Measurements from ENCODE around the gene CCT6A. TPM values are rescaled to one million over a fixed set of nuclear protein-coding genes. Genes with fewer than 3 reads are reported as not detected.

Gene CCT6A
- total and polyA plus RNA-seq, 9 of the 15 experiments (the other 6 are each of a cell fraction or from before 2014, with no cell fraction given): 244 to 708 (median 387) TPM

DNA sequence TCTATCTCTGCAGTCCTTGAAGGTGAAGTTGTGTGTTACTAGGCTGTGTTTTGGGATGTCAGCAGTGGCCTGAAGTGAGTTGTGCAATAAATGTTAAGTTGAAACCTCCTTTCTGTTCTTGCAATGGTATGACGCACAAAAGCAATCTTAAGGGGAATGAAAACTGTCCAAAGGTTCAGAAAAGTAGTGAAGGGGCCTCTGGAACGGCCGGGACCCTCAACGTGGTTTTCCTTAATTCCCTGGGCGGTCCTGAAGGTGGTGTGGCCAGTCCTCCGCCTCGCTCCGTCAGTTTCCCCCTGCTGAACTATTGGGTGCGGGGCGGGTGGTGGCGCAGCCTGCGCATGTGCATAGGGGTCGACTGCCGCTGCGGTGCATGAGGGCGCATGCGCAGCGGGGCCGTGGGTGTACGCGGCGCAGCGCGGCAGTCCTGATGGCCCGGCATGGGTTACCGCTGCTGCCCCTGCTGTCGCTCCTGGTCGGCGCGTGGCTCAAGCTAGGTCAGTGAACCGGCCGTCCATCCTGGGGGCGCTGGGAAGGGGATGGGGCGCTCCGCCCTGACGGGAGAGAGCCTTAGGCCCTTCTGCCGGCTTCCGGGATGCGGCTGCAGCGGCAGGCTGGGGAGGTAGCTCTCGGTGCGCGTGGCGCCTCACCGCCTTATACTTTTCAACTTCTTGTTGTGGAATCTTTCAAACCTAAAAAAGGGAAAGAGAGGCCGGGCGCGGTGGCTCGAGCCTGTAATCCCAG lies 12.5 kb downstream of the CCT6A start, which contains the start of gene SUMF2 (continued):
- no peak for TF ChIP-seq NFXL1 (CRISPR knock-in tag; IDR thresholded peaks at IDR 0.05)
- TF ChIP-seq CAMTA2 (CRISPR knock-in tag; conservative IDR thresholded peaks at IDR 0.05): peak; percentile 96
- TF ChIP-seq DNMT1 (IDR thresholded peaks at IDR 0.05): no peak
- no peak for TF ChIP-seq FOXA1 (IDR thresholded peaks at IDR 0.05; ENCODE audit: borderline replicate concordance)
- TF ChIP-seq, protein P1, sequence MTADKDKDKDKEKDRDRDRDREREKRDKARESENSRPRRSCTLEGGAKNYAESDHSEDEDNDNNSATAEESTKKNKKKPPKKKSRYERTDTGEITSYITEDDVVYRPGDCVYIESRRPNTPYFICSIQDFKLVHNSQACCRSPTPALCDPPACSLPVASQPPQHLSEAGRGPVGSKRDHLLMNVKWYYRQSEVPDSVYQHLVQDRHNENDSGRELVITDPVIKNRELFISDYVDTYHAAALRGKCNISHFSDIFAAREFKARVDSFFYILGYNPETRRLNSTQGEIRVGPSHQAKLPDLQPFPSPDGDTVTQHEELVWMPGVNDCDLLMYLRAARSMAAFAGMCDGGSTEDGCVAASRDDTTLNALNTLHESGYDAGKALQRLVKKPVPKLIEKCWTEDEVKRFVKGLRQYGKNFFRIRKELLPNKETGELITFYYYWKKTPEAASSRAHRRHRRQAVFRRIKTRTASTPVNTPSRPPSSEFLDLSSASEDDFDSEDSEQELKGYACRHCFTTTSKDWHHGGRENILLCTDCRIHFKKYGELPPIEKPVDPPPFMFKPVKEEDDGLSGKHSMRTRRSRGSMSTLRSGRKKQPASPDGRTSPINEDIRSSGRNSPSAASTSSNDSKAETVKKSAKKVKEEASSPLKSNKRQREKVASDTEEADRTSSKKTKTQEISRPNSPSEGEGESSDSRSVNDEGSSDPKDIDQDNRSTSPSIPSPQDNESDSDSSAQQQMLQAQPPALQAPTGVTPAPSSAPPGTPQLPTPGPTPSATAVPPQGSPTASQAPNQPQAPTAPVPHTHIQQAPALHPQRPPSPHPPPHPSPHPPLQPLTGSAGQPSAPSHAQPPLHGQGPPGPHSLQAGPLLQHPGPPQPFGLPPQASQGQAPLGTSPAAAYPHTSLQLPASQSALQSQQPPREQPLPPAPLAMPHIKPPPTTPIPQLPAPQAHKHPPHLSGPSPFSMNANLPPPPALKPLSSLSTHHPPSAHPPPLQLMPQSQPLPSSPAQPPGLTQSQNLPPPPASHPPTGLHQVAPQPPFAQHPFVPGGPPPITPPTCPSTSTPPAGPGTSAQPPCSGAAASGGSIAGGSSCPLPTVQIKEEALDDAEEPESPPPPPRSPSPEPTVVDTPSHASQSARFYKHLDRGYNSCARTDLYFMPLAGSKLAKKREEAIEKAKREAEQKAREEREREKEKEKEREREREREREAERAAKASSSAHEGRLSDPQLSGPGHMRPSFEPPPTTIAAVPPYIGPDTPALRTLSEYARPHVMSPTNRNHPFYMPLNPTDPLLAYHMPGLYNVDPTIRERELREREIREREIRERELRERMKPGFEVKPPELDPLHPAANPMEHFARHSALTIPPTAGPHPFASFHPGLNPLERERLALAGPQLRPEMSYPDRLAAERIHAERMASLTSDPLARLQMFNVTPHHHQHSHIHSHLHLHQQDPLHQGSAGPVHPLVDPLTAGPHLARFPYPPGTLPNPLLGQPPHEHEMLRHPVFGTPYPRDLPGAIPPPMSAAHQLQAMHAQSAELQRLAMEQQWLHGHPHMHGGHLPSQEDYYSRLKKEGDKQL (CRISPR knock-in tag; IDR thresholded peaks at IDR 0.05; ENCODE audit: borderline replicate concordance): no peak
- TF ChIP-seq ZZZ3 (IDR thresholded peaks at IDR 0.05): no peak
- TF ChIP-seq CBX8 (IDR thresholded peaks at IDR 0.05; ENCODE audit: borderline replicate concordance, extremely low read depth, low read depth, low read length, poor library complexity, severe bottlenecking): no peak
- TF ChIP-seq SIN3A (IDR thresholded peaks at IDR 0.05; ENCODE audit: borderline replicate concordance in 2 of 2, control insufficient read depth in 1 of 2, low read depth in 2 of 2, low read length in 2 of 2): peak; percentile 50 to 53; a peak in 2 of 4 replicates
- no peak for TF ChIP-seq ETS2 (tag; IDR thresholded peaks at IDR 0.05; ENCODE audit: borderline replicate concordance, poor library complexity, severe bottlenecking)
- no peak for TF ChIP-seq ZNF316 (IDR thresholded peaks at IDR 0.05)
- no peak for TF ChIP-seq NCOA2 (IDR thresholded peaks at IDR 0.05; ENCODE audit: partially characterized antibody in 2 of 2)
- no peak for TF ChIP-seq NFYB (IDR thresholded peaks at IDR 0.05; ENCODE audit: extremely low read depth, insufficient read length)
- TF ChIP-seq BHLHE40 (IDR thresholded peaks at IDR 0.05; ENCODE audit: low read length): no peak
- no peak for TF ChIP-seq SMARCC2 (IDR thresholded peaks at IDR 0.05; ENCODE audit: low read depth)
- peak; percentile 52 for TF ChIP-seq CHD1 (IDR thresholded peaks at IDR 0.05; ENCODE audit: low read length)
- TF ChIP-seq, protein P2, sequence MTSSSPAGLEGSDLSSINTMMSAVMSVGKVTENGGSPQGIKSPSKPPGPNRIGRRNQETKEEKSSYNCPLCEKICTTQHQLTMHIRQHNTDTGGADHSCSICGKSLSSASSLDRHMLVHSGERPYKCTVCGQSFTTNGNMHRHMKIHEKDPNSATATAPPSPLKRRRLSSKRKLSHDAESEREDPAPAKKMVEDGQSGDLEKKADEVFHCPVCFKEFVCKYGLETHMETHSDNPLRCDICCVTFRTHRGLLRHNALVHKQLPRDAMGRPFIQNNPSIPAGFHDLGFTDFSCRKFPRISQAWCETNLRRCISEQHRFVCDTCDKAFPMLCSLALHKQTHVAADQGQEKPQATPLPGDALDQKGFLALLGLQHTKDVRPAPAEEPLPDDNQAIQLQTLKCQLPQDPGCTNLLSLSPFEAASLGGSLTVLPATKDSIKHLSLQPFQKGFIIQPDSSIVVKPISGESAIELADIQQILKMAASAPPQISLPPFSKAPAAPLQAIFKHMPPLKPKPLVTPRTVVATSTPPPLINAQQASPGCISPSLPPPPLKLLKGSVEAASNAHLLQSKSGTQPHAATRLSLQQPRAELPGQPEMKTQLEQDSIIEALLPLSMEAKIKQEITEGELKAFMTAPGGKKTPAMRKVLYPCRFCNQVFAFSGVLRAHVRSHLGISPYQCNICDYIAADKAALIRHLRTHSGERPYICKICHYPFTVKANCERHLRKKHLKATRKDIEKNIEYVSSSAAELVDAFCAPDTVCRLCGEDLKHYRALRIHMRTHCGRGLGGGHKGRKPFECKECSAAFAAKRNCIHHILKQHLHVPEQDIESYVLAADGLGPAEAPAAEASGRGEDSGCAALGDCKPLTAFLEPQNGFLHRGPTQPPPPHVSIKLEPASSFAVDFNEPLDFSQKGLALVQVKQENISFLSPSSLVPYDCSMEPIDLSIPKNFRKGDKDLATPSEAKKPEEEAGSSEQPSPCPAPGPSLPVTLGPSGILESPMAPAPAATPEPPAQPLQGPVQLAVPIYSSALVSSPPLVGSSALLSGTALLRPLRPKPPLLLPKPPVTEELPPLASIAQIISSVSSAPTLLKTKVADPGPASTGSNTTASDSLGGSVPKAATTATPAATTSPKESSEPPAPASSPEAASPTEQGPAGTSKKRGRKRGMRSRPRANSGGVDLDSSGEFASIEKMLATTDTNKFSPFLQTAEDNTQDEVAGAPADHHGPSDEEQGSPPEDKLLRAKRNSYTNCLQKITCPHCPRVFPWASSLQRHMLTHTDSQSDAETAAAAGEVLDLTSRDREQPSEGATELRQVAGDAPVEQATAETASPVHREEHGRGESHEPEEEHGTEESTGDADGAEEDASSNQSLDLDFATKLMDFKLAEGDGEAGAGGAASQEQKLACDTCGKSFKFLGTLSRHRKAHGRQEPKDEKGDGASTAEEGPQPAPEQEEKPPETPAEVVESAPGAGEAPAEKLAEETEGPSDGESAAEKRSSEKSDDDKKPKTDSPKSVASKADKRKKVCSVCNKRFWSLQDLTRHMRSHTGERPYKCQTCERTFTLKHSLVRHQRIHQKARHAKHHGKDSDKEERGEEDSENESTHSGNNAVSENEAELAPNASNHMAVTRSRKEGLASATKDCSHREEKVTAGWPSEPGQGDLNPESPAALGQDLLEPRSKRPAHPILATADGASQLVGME (CRISPR knock-in tag; IDR thresholded peaks at IDR 0.05): no peak
